Effector memory CD4-positive, alpha-beta T cell (primary cell): ENCODE measurements around the gene C16orf89.
A peak's percentile ranks its signal among the peaks of the same experiment; 100 is the strongest.

Source experiments
- DNase-seq, 3 donors: peaks; one replicate each; pipeline ENCODE4 v3.0.0-alpha.2; 2020
- H3K27ac ChIP-seq: 2 replicates; pipeline ENCODE4 v1.7.0; 2013; ENCODE audit warnings: mild to moderate bottlenecking, low read length, moderate library complexity; ENCODE audit not compliant: insufficient read depth, poor library complexity, severe bottlenecking
- H3K27me3 ChIP-seq: replicated peaks from 2 replicates; pipeline ENCODE4 v1.7.0; 2013; ENCODE audit warnings: mild to moderate bottlenecking, low read length; ENCODE audit not compliant: insufficient read depth, control insufficient read depth, poor library complexity, severe bottlenecking
- H3K36me3 ChIP-seq: 2 replicates; pipeline ENCODE4 v1.7.0; 2013; ENCODE audit warnings: mild to moderate bottlenecking, low read length, moderate library complexity; ENCODE audit not compliant: control insufficient read depth, insufficient read depth
- H3K4me1 ChIP-seq: 2 replicates; pipeline ENCODE4 v1.7.0; 2013; ENCODE audit warnings: low read length, mild to moderate bottlenecking; ENCODE audit not compliant: control insufficient read depth, insufficient read depth, poor library complexity, severe bottlenecking
- H3K4me3 ChIP-seq: 2 replicates; pipeline ENCODE4 v1.7.0; 2013; ENCODE audit warnings: low read length, low read depth, mild to moderate bottlenecking; ENCODE audit not compliant: insufficient read depth, poor library complexity, severe bottlenecking
- H3K9me3 ChIP-seq: 2 replicates; pipeline ENCODE4 v1.7.0; 2013; ENCODE audit warnings: mild to moderate bottlenecking, low read length, moderate library complexity; ENCODE audit not compliant: control insufficient read depth

C16orf89 gene

GRCh38 chr16:5071681-5072333 is 6.1 kb upstream of the C16orf89 start, which contains the start of gene ALG1:
Gene ALG1, plus strand, starts transcription at chr16:5071843. Its CDS starts 7 bp downstream, at chr16:5071850.
- Histone ChIP-seq H3K27me3 (no peaks in the 10 kb centered on the region), H3K36me3 (peaks cover 19% of the 10 kb centered on the region), H3K27ac (peak within 1 kb of the TSS; percentile 80), H3K4me3 (peak within 1 kb of the TSS; percentile 76), H3K4me1 (peaks cover 11% of the 10 kb centered on the region), H3K9me3 (no peaks in the 10 kb centered on the region)
- peak; percentile 74 to 85 (median 79) for DNase-seq

- Histone ChIP-seq H3K4me3 (peak overlapping the region; percentile 76), H3K27me3 (no peaks in the 10 kb centered on the region), H3K9me3 (no peaks in the 10 kb centered on the region), H3K4me1 (peaks cover 11% of the 10 kb centered on the region), H3K36me3 (peaks cover 15% of the 10 kb centered on the region), H3K27ac (peak overlapping the region; percentile 80)
- no peak for DNase-seq
Measured at GRCh38 chr16:5071341-5071680, 5.6 kb upstream of the C16orf89 start.

GRCh38 chr16:5070431-5071186 is 4.9 kb upstream of the C16orf89 start:
- no peaks in the 10 kb centered on the region for H3K9me3 ChIP-seq
- no peak for DNase-seq
- no peak overlapping the region for H3K4me3 ChIP-seq
- H3K27ac ChIP-seq: no peak overlapping the region
- peaks cover 9% of the 10 kb centered on the region for H3K36me3 ChIP-seq
- H3K4me1 ChIP-seq: peaks cover 11% of the 10 kb centered on the region
- no peaks in the 10 kb centered on the region for H3K27me3 ChIP-seq

GRCh38 chr16:5069854-5070253 is 4.1 kb upstream of the C16orf89 start:
- Histone ChIP-seq H3K4me3 (no peak overlapping the region), H3K4me1 (peaks cover 11% of the 10 kb centered on the region)
- no peak for DNase-seq

GRCh38 chr16:5069048-5069447 is 3.3 kb upstream of the C16orf89 start:
- Histone ChIP-seq H3K27me3 (no peaks in the 10 kb centered on the region), H3K4me1 (peaks cover 11% of the 10 kb centered on the region), H3K9me3 (no peaks in the 10 kb centered on the region), H3K36me3 (no peaks in the 10 kb centered on the region), H3K27ac (no peak overlapping the region), H3K4me3 (no peak overlapping the region)
- DNase-seq: no peak

More at GRCh38 chr16:5069854-5070253, 4.1 kb upstream of the C16orf89 start:
- Histone ChIP-seq H3K9me3 (no peaks in the 10 kb centered on the region), H3K27ac (no peak overlapping the region), H3K27me3 (no peaks in the 10 kb centered on the region), H3K36me3 (peaks cover 2% of the 10 kb centered on the region)

GRCh38 chr16:5066511-5066910 is 755 bp upstream of the C16orf89 start:
- H3K4me3 ChIP-seq: no peak overlapping the region
- no peaks in the 10 kb centered on the region for H3K36me3 ChIP-seq
- no peak for DNase-seq

GRCh38 chr16:5065326-5065725 is 430 bp downstream of the C16orf89 start:
- H3K4me1 ChIP-seq: no peaks in the 10 kb centered on the region

More at GRCh38 chr16:5066511-5066910, 755 bp upstream of the C16orf89 start:
- Histone ChIP-seq H3K4me1 (peaks cover 4% of the 10 kb centered on the region), H3K27me3 (no peaks in the 10 kb centered on the region), H3K27ac (no peak overlapping the region), H3K9me3 (no peaks in the 10 kb centered on the region)

GRCh38 chr16:5064915-5065314 is 841 bp downstream of the C16orf89 start:
- DNase-seq: no peak
- Histone ChIP-seq H3K4me3 (no peak overlapping the region), H3K36me3 (no peaks in the 10 kb centered on the region), H3K9me3 (no peaks in the 10 kb centered on the region), H3K4me1 (no peaks in the 10 kb centered on the region), H3K27me3 (no peaks in the 10 kb centered on the region), H3K27ac (no peak overlapping the region)

More at GRCh38 chr16:5065326-5065725, 430 bp downstream of the C16orf89 start:
- H3K36me3 ChIP-seq: no peaks in the 10 kb centered on the region
- no peak overlapping the region for H3K27ac ChIP-seq
- no peaks in the 10 kb centered on the region for H3K9me3 ChIP-seq
- DNase-seq: no peak
- H3K27me3 ChIP-seq: no peaks in the 10 kb centered on the region
- no peak overlapping the region for H3K4me3 ChIP-seq

- DNase-seq: no peak
- H3K9me3 ChIP-seq: no peaks in the 10 kb centered on the region
- no peaks in the 10 kb centered on the region for H3K36me3 ChIP-seq
- no peak overlapping the region for H3K27ac ChIP-seq
- H3K4me1 ChIP-seq: no peaks in the 10 kb centered on the region
- no peaks in the 10 kb centered on the region for H3K27me3 ChIP-seq
- no peak overlapping the region for H3K4me3 ChIP-seq
Measured at GRCh38 chr16:5062790-5063765, 2.7 kb downstream of the C16orf89 start.
